HCT116 (cell line): ENCODE results near the gene GPR146. TPM values are rescaled to one million over a fixed set of nuclear protein-coding genes. Genes with fewer than 3 reads are reported as not detected.

Experiments
- ATAC-seq: fragments of 200-7000 bp; cut with Tn5 transposase; 2 replicates; pipeline ENCODE4 v1.9.1; 2020; ENCODE audit warnings: mild to moderate bottlenecking, moderate library complexity
- BruUV-seq: library from RNA; stranded (reverse); fragments of 400-500 nt; replicated peaks from 2 replicates; lab custom pipeline; 2021; lab: Mats Ljungman, UMichigan
- CTCF ChIA-PET: fragments of 300-600 bp; sonication (Branson Sonifier 250); formaldehyde crosslinking; loops from one replicate; lab custom pipeline; 2021; ENCODE audit warnings: antibody characterized with exemption; lab: Charles Lee
- POLR2A ChIA-PET: fragments of 300-600, 350-600 bp; sonication (Branson Sonifier 250); formaldehyde crosslinking; loops from one replicate; lab custom pipeline; 2021; ENCODE audit warnings: antibody characterized with exemption; lab: Charles Lee
- RAD21 ChIA-PET, 2 experiments: fragments of 300-600 bp; sonication (Branson Sonifier 250); formaldehyde crosslinking; loops; one replicate each; lab custom pipeline; 2023; ENCODE audit warnings: low total read pairs in 2 of 2; ENCODE audit not compliant: uncharacterized antibody in 2 of 2, unreplicated experiment in 2 of 2, low non-redundant PET in 1 of 2; lab: Charles Lee
- DNase-seq: peaks from one replicate; pipeline ENCODE4 v3.0.0-alpha.2; 2010; ENCODE audit warnings: low read depth, low spot score
- H2AFZ ChIP-seq: fragments of 200-600 bp; shearing (Covaris generic), sonication (generic); 2 replicates; pipeline ENCODE4 v1.6.1; 2017; ENCODE audit warnings: low read depth, mixed run types, mixed read lengths, antibody characterized with exemption, low read length; ENCODE audit not compliant: poor library complexity, severe bottlenecking
- H3K27ac ChIP-seq: 2 replicates; pipeline ENCODE4 v1.5.1; 2012; ENCODE audit warnings: low read depth, low read length
- H3K27me3 ChIP-seq: fragments of 200-600 bp; sonication (generic); 2 replicates; pipeline ENCODE4 v1.6.1; 2016; ENCODE audit warnings: mixed run types, low read length, mixed read lengths; ENCODE audit not compliant: insufficient read depth
- H3K36me3 ChIP-seq, 2 experiments: fragments of 200-500 bp in 1 of 2; fragments of 200-600 bp in 1 of 2; sonication (Bioruptor generic) in 1 of 2; sonication (generic) in 1 of 2; 2 replicates each; pipeline versions ENCODE4 v1.5.1 to v1.6.1; 2014 to 2016; ENCODE audit warnings: low read length in 2 of 2, inconsistent platforms in 1 of 2, mixed read lengths in 1 of 2, mixed run types in 1 of 2; ENCODE audit not compliant: insufficient read depth in 2 of 2, control insufficient read depth in 1 of 2
- H3K4me1 ChIP-seq, 2 experiments: fragments of 200-600 bp in 1 of 2; sonication (generic) in 1 of 2; 2 replicates each; pipeline versions ENCODE4 v1.5.1 to v1.6.1; 2012 to 2017; ENCODE audit warnings: low read length in 2 of 2, inconsistent platforms in 1 of 2, mild to moderate bottlenecking in 1 of 2, mixed read lengths in 1 of 2, mixed run types in 1 of 2, moderate library complexity in 1 of 2; ENCODE audit not compliant: insufficient read depth in 2 of 2, control insufficient read depth in 1 of 2
- H3K4me2 ChIP-seq: fragments of 200-600 bp; sonication (generic); 2 replicates; pipeline ENCODE4 v1.6.1; 2017; ENCODE audit warnings: mixed run types, low read length, mixed read lengths
- H3K4me3 ChIP-seq, 2 experiments: fragments of 200-600 bp in 1 of 2; sonication (generic) in 1 of 2; replicated peaks in 1 of 2; 2 replicates each; pipeline ENCODE4 v1.5.1; 2011 to 2016; ENCODE audit warnings: low read length in 2 of 2, control low read depth in 1 of 2, low read depth in 1 of 2, mild to moderate bottlenecking in 1 of 2, mixed read lengths in 1 of 2, mixed run types in 1 of 2
- H3K79me2 ChIP-seq: fragments of 200-600 bp; sonication (generic); 2 replicates; pipeline ENCODE4 v1.6.1; 2017; ENCODE audit warnings: mild to moderate bottlenecking, mixed run types, low read length, moderate library complexity, mixed read lengths; ENCODE audit not compliant: insufficient read depth
- H3K9ac ChIP-seq: fragments of 200-600 bp; sonication (generic); 2 replicates; pipeline ENCODE4 v1.6.1; 2016; ENCODE audit warnings: low read length, mixed read lengths
- H3K9me2 ChIP-seq: fragments of 200-600 bp; sonication (generic), shearing (Covaris generic); 2 replicates; pipeline ENCODE4 v1.6.1; 2017; ENCODE audit warnings: mixed run types, mild to moderate bottlenecking, moderate library complexity; ENCODE audit not compliant: insufficient read depth
- H3K9me3 ChIP-seq, 2 experiments: fragments of 200-500 bp in 1 of 2; fragments of 200-600 bp in 1 of 2; sonication (Bioruptor generic) in 1 of 2; sonication (generic) in 1 of 2; 2 replicates each; pipeline ENCODE4 v1.6.1; 2014 to 2017; ENCODE audit warnings: low read length in 2 of 2, mixed read lengths in 2 of 2, inconsistent platforms in 1 of 2, low read depth in 1 of 2, mild to moderate bottlenecking in 1 of 2, mixed run types in 1 of 2, moderate library complexity in 1 of 2; ENCODE audit not compliant: control insufficient read depth in 1 of 2, insufficient read depth in 1 of 2
- H4K20me1 ChIP-seq: fragments of 200-600 bp; sonication (generic), shearing (Covaris generic); 2 replicates; pipeline ENCODE4 v1.6.1; 2017; ENCODE audit warnings: mixed run types, mild to moderate bottlenecking, moderate library complexity; ENCODE audit not compliant: insufficient read depth
- CBX3 ChIP-seq: IDR thresholded peaks from 2 replicates; pipeline ENCODE4 v1.6.1; 2012; ENCODE audit warnings: low read depth
- CEBPB ChIP-seq: IDR thresholded peaks from 2 replicates; pipeline ENCODE4 v1.6.1; 2012; ENCODE audit warnings: low read depth
- FOSL1 ChIP-seq: IDR thresholded peaks from 2 replicates; pipeline ENCODE4 v1.6.1; 2012; ENCODE audit warnings: low read depth
- JUND ChIP-seq: IDR thresholded peaks from 2 replicates; pipeline ENCODE4 v1.6.1; 2012
- POLR2AphosphoS5 ChIP-seq: IDR thresholded peaks from 2 replicates; pipeline ENCODE4 v1.6.1; 2011; ENCODE audit warnings: mild to moderate bottlenecking, low read depth, low read length, moderate library complexity
- RAD21 ChIP-seq: IDR thresholded peaks from 2 replicates; pipeline ENCODE4 v1.6.1; 2012; ENCODE audit warnings: low read depth, mild to moderate bottlenecking
- SIN3A ChIP-seq: IDR thresholded peaks from 2 replicates; pipeline ENCODE4 v1.6.1; 2012; ENCODE audit warnings: low read depth
- TCF7L2 ChIP-seq: IDR thresholded peaks from 2 replicates; pipeline ENCODE4 v1.7.0; 2011; ENCODE audit warnings: borderline replicate concordance, inconsistent platforms; ENCODE audit not compliant: insufficient read depth, insufficient read length; ENCODE audit errors: extremely low read depth
- intact Hi-C: fragments of 100-400 bp; cut with micrococcal nuclease; formaldehyde crosslinking; loops from 2 replicates; pipeline ENCODE4 v1.10.0; 2022
- total RNA-seq: library from RNA; stranded (reverse); gene quantifications from one replicate; pipeline ENCODE4 v1.2.1, GENCODE V29; 2021; ENCODE audit not compliant: unreplicated experiment
- TF ChIP-seq, protein P1 (sequence below): IDR thresholded peaks from 2 replicates; pipeline ENCODE4 v1.6.1; 2012
- TF ChIP-seq, protein P2 (sequence below), 3 experiments: fragments of 200-600 bp in 1 of 3; sonication (generic) in 1 of 3; IDR thresholded peaks in 2 of 3; conservative IDR thresholded peaks in 1 of 3; 2 replicates each; pipeline ENCODE4 v1.5.1; 2012 to 2017; ENCODE audit warnings: low read depth in 2 of 3, low read length in 2 of 3, antibody characterized with exemption in 1 of 3, borderline replicate concordance in 1 of 3, control low read depth in 1 of 3, mild to moderate bottlenecking in 1 of 3, mixed read lengths in 1 of 3, mixed run types in 1 of 3, moderate library complexity in 1 of 3; ENCODE audit not compliant: insufficient read depth in 1 of 3
- TF ChIP-seq, protein P3 (sequence below): IDR thresholded peaks from 2 replicates; pipeline ENCODE4 v1.6.1; 2012
- TF ChIP-seq, protein P4 (sequence below): IDR thresholded peaks from 2 replicates; pipeline ENCODE4 v1.6.1; 2011; ENCODE audit warnings: mild to moderate bottlenecking, low read length, moderate library complexity; ENCODE audit not compliant: insufficient replicate concordance; ENCODE audit errors: extremely low read depth

The GPR146 gene
- total RNA-seq, 1 experiment from 2014 or later = 2.4 TPM

DNA sequence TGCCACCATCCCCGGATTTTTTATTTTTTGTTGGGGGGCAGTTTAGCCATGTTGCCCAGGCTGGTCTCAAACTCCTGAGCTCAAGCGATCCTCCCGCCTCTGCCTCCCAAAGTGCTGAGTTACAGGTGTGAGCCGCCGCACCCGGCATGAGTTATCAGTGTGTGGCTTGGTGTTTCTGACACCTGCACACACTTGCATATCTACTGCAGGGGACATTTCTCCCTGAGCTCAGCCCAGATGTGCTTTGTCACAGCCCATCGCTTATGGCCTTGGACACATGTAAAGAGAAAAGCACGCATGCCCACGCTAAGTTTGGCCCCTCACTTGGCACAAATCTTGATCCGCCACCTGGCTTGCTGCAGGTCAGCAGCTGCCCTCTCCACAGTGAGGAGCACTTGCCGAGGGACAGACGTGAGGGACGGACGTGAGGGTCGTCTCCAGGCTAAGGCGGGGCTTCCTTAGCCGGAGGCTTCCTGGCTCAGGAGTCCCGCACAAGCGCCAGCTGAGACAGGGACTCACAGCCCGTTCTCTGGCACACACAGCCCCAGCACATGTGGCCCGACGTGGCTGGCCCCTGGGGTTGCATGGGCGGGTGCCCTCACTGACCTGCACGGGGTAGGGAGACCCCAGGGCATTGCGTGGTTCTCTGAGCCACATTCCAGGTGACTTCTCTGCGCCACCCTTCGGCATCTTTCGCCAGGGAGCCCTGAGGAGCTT lies 49.6 kb upstream of the GPR146 start:
- no peak for DNase-seq
- BruUV-seq = no TSS peak
- H3K9ac ChIP-seq = no peak overlapping the region
- H3K4me3 ChIP-seq = no peak overlapping the region
- RAD21 ChIA-PET = interaction anchor here in 1 of 2 experiments (1.7 kb wide), 1 partner anchor 182 kb away, joined by 8 read pairs; no protein-coding TSS in a partner anchor
- no peaks in the 10 kb centered on the region for H3K79me2 ChIP-seq
- no peaks in the 10 kb centered on the region for H3K36me3 ChIP-seq
- CTCF ChIA-PET = interaction anchor here (1.2 to 5.0 kb wide), 5 partner anchors 19 to 189 kb away, joined by 5 to 69 read pairs (median 22); partner anchors contain the start of gene COX19
- H3K9me3 ChIP-seq = no peaks in the 10 kb centered on the region
- POLR2A ChIA-PET = no interaction called here
- no peaks in the 10 kb centered on the region for H4K20me1 ChIP-seq
- peaks cover 0 to 9% of the 10 kb centered on the region in 2 experiments; a peak in 2 of 4 replicates for H3K4me1 ChIP-seq
- no peaks in the 10 kb centered on the region for H3K27me3 ChIP-seq
- TF ChIP-seq SIN3A (no peak), FOSL1 (no peak), CBX3 (no peak), JUND (no peak), RAD21 (no peak), POLR2AphosphoS5 (no peak), CEBPB (no peak), TCF7L2 (no peak)
- TF ChIP-seq, protein P1, sequence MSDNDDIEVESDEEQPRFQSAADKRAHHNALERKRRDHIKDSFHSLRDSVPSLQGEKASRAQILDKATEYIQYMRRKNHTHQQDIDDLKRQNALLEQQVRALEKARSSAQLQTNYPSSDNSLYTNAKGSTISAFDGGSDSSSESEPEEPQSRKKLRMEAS = no peak
- TF ChIP-seq, protein P2, sequence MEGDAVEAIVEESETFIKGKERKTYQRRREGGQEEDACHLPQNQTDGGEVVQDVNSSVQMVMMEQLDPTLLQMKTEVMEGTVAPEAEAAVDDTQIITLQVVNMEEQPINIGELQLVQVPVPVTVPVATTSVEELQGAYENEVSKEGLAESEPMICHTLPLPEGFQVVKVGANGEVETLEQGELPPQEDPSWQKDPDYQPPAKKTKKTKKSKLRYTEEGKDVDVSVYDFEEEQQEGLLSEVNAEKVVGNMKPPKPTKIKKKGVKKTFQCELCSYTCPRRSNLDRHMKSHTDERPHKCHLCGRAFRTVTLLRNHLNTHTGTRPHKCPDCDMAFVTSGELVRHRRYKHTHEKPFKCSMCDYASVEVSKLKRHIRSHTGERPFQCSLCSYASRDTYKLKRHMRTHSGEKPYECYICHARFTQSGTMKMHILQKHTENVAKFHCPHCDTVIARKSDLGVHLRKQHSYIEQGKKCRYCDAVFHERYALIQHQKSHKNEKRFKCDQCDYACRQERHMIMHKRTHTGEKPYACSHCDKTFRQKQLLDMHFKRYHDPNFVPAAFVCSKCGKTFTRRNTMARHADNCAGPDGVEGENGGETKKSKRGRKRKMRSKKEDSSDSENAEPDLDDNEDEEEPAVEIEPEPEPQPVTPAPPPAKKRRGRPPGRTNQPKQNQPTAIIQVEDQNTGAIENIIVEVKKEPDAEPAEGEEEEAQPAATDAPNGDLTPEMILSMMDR (IDR thresholded peaks at IDR 0.05 in 2 of 3, conservative IDR thresholded peaks at IDR 0.05 in 1 of 3; ENCODE audit: borderline replicate concordance in 1 of 3, insufficient read depth in 1 of 3, low read depth in 2 of 3, low read length in 2 of 3) = no peak
- TF ChIP-seq, protein P3, sequence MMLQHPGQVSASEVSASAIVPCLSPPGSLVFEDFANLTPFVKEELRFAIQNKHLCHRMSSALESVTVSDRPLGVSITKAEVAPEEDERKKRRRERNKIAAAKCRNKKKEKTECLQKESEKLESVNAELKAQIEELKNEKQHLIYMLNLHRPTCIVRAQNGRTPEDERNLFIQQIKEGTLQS = no peak
- TF ChIP-seq, protein P4, sequence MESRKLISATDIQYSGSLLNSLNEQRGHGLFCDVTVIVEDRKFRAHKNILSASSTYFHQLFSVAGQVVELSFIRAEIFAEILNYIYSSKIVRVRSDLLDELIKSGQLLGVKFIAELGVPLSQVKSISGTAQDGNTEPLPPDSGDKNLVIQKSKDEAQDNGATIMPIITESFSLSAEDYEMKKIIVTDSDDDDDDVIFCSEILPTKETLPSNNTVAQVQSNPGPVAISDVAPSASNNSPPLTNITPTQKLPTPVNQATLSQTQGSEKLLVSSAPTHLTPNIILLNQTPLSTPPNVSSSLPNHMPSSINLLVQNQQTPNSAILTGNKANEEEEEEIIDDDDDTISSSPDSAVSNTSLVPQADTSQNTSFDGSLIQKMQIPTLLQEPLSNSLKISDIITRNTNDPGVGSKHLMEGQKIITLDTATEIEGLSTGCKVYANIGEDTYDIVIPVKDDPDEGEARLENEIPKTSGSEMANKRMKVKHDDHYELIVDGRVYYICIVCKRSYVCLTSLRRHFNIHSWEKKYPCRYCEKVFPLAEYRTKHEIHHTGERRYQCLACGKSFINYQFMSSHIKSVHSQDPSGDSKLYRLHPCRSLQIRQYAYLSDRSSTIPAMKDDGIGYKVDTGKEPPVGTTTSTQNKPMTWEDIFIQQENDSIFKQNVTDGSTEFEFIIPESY = no peak
- TF ChIP-seq, all 23 proteins: peak for 0
- Histone ChIP-seq H3K9me2 (no peaks in the 10 kb centered on the region), H2AFZ (no peak overlapping the region), H3K4me2 (no peak overlapping the region), H3K27ac (no peak overlapping the region)
- ATAC-seq = no peak
- intact Hi-C loops = loop anchor here (5.0 kb wide), 1 partner anchor 143 kb away; a partner anchor contains a TSS
